Midbrain (tissue), 1 donor: ENCODE measurements around the gene KRTAP12-3.
"Not testable (repeated sequence)": the region's sequence is repeated elsewhere in the genome, so short reads cannot be mapped to it uniquely, and the experiment has no call there.

Source experiments
- DNase-seq: peaks from one replicate; lab custom pipeline; 2025; lab: John Stamatoyannopoulos, UW

The KRTAP12-3 gene

GRCh38 chr21:44627181-44627822 lies 30.4 kb upstream of the KRTAP12-3 start:
- not testable (repeated sequence) for DNase-seq

GRCh38 chr21:44627831-44628233 lies 29.9 kb upstream of the KRTAP12-3 start:
- DNase-seq: not testable (repeated sequence)

GRCh38 chr21:44628707-44629391 lies 28.9 kb upstream of the KRTAP12-3 start:
- no peak for DNase-seq

- DNase-seq: no peak
These were observed 27.3 kb upstream of the KRTAP12-3 start for GRCh38 chr21:44630440-44630839.

- no peak for DNase-seq
These were observed 25.7 kb upstream of the KRTAP12-3 start for GRCh38 chr21:44632067-44632466.

DNA sequence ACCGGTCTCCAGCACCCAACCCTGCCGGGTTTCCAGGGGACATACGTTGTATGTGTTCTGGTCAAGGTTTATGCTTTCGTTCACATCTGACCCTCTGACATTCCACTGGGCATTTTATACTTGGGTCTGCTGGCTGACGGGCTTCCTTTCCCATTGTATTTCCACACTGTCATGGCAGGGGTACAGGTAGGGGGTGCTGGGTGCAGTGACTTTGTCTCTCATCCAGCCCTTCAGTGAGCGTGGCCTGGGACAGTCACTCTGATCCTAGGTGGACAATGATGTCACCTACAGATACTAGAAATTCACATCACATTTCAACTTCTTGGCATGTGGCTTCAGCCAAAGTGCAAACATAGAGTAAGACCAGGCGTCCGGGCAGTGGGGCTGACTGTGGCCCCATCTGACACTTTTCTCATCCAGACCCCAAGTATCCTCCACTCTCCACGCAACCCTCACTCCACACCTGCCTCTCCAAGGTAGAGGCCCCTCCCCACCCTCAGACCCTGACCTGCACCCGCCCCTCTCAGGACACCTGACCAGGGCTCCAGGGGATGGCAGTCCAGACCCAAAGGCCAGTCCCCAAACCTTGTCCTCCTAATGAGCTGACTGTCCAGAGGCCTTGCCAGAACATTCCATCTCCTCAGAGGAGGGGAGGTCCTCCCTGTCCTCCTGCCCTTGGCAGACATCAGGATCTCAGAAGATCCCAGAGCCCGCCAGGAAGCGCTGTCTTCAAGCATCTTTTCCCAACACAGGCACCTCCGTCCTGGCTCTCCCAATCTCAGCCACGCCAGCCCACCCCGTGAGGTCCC lies 21.3 kb upstream of the KRTAP12-3 start:
- DNase-seq: no peak

- no peak for DNase-seq
These were observed 20.5 kb upstream of the KRTAP12-3 start, which contains the start of gene KRTAP10-10 for GRCh38 chr21:44637018-44637850. KRTAP10-10 (plus strand) TSS chr21:44637356; CDS start chr21:44637418, 62 bp downstream.

- not testable (repeated sequence) for DNase-seq
These were observed 19.8 kb upstream of the KRTAP12-3 start for GRCh38 chr21:44637851-44638348.

- DNase-seq: not testable (repeated sequence)
These were observed 19.0 kb upstream of the KRTAP12-3 start for GRCh38 chr21:44638506-44639330.

- no peak for DNase-seq
These were observed 18.4 kb upstream of the KRTAP12-3 start for GRCh38 chr21:44639331-44639655.

- no peak for DNase-seq
These were observed 17.0 kb upstream of the KRTAP12-3 start for GRCh38 chr21:44640761-44641160.

DNA sequence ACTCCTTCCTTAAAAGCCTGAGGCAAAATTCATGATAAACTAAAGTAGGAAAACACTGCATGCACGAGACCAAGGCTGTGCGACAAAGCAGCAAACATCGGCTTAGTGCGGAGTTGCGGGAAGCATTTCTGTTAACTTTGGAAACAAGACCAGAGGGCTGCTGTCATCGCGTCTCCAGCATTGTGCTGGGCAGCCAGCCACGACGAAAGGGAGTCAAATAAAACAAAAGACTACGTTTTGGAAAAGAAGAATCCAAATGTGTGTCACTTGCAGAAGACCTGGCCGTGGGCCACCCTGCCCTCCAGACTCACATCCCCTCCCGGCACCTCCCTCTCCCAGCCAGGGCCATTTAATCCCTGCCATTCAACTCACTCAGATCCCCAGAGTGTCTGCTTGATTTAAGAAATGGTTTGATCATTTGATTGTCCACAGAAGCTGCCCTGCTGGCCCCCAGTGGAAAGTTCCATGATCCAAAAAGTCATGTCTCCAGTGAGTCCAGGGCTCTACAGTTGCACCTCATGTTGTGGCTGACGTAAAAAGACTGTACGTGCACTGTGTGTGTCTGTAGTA lies 13.9 kb upstream of the KRTAP12-3 start:
- DNase-seq: no peak

DNA sequence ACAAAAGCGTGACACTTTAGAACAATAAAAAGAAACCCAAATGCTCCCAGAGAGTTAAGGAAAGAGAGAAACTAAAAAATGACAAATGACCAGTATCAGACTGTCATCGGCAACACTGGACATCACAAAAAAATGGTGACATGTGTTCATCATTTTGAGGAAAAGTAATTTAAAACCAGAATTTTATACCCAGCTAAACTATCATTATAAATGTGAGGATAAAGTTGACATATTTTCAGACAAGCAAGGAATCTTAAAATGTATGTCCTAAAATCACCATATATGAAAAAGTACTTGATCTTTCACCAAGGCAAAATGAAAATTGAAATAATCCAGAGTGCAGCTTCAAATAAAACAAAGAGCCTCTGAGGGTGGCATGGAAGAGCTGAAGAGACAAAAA lies 12.9 kb upstream of the KRTAP12-3 start:
- DNase-seq: no peak

DNA sequence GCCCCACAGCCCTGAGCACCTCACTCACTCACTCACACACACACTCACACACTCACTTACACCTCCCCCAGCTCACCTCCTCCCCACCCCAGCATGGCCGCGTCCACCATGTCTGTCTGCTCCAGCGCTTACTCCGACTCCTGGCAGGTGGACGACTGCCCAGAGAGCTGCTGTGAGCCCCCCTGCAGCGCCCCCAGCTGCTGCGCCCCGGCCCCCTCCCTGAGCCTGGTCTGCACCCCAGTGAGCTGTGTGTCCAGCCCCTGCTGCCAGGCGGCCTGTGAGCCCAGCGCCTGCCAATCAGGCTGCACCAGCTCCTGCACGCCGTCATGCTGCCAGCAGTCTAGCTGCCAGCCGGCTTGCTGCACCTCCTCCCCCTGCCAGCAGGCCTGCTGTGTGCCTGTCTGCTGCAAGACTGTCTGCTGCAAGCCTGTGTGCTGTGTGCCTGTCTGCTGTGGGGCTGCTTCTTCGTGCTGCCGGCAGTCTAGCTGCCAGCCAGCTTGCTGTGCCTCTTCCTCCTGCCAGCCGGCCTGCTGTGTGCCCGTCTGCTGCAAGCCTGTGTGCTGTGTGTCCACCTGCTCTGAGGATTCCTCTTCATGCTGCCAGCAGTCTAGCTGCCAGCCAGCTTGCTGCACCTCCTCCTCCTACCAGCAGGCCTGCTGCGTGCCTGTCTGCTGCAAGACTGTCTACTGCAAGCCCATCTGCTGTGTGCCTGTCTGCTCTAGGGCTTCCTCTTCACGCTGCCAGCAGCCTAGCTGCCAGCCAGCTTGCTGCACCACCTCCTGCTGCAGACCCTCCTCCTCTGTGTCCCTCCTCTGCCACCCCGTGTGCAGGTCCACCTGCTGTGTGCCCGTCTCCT lies 11.1 kb upstream of the KRTAP12-3 start, which contains the start of gene KRTAP10-11:
KRTAP10-11 (plus strand) TSS at position 49 of the 856 bp plus-strand sequence; CDS start at position 94, 45 bp downstream.
- not testable (repeated sequence) for DNase-seq

DNA sequence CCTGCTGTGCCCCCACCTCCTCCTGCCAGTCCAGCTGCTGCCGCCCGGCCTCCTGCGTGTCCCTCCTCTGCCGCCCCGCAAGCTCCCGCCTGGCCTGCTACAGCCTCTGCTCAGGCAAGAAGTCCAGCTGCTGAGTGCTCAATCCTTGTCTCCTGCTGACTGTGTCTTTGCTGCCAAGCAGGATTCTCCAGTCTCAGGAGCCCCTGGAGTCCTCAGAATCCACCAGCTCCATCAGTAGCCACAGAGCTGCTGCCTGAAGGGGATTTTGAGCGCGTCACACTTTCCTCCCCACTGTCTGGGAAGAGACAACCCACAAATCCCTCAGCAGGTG lies 10.5 kb upstream of the KRTAP12-3 start:
- DNase-seq: no peak

DNA sequence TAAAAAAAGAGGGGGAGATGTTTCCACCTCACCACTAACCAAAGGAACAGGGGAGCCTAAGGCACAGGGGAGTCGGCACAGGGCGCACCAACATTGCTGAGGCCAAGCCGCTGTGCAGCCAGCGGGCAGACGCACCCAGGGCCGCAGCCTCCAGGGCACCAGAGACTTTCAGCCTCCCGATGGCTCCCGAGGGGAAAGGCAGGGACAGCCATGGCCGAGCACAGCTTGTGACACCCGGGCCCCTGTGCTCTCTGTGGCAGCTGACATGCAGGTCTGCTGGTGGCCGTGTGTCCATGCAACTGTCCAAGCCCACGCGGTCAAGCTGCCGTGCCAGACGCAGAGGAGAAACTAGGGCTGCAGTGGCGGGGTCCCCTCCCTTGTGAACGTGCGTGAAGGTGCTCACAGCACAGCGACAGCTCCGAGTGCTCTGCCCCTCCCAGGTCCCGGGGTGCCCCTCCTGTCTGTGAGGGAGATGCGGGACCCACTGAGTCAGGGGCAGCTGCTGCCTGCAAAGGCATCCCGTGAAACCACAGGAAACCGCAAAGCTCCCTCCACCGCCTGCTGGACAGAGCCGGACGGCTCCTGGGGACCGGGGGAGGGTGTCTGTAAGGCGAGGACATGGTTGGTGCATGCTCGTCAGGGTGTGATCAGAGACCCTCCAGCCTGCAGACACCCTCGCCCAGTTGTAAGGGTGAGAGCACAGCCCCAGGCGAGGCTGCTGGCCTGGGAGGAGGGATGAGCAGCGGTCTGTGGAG lies 9.0 kb upstream of the KRTAP12-3 start:
- no peak for DNase-seq

DNA sequence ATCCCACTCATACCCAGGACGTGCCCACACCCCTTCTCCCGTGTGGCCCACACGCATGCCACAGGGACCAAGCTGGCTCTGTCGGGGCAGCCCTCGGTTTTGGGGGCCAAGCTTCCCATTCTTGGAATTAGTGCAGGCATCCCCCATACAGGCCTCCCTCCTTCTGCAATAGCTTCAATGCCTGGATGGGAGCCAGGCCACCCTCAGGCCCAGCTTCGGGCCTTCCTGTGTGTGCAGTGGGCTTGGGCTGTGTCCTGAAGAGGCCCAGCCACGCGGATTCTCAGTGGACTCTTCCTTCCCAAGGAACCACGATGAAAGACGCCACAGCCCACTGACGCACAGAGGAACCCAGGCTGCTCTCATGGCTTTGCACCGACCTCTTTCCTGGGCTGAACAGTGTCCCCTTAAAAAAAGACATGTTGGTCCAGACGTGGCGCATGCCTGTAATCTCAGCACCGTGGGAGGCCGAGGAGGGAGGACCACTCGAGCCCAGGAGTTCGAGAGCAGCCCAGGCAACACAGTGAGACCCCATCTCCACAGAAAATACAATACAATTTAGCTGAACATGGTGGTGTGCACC lies 8.1 kb upstream of the KRTAP12-3 start:
- no peak for DNase-seq

GRCh38 chr21:44650265-44650972 lies 7.3 kb upstream of the KRTAP12-3 start:
- no peak for DNase-seq
